Pancreas (tissue), 10 donors: ENCODE results near the gene ITPKA. TPM values are rescaled to one million over a fixed set of nuclear protein-coding genes. Genes with fewer than 3 reads are reported as not detected.

Source experiments
- ATAC-seq, 4 donors: fragments of 200-7000 bp; cut with Tn5 transposase; one replicate each; pipeline versions ENCODE4 v1.8.0 to v1.9.1; 2020; ENCODE audit warnings: mild to moderate bottlenecking in 4 of 4, moderate library complexity in 4 of 4
- DNase-seq, 6 donors: peaks; one replicate each; pipeline ENCODE4 v3.0.0-alpha.2; 2020
- FAIRE-seq: peaks from 2 replicates; lab custom pipeline; 2012; peaks lifted over from hg19 to GRCh38; lab: Jason Lieb, UNC
- H3K27ac ChIP-seq, 4 donors: fragments of 200-600 bp; sonication (generic); 1 replicate in 3 of 4; 2 replicates in 1 of 4; pipeline versions ENCODE4 v1.5.0 to v1.8.0; 2020
- H3K27me3 ChIP-seq, 4 donors: fragments of 200-600 bp; one replicate each; pipeline ENCODE4 v1.8.0; 2021
- H3K36me3 ChIP-seq, 3 donors: fragments of 200-600 bp; sonication (generic) in 1 of 3; one replicate each; pipeline versions ENCODE4 v1.5.0 to v1.8.0; 2020 to 2021
- H3K4me1 ChIP-seq, 3 donors: fragments of 200-600 bp; one replicate each; pipeline ENCODE4 v1.8.0; 2021
- H3K4me3 ChIP-seq, 4 donors: fragments of 200-600 bp; sonication (generic) in 2 of 4; one replicate each; pipeline versions ENCODE4 v1.5.0 to v1.8.0; 2020 to 2021
- H3K9me3 ChIP-seq, 4 donors: fragments of 200-600 bp; one replicate each; pipeline ENCODE4 v1.8.0; 2021
- CTCF ChIP-seq, 4 donors: fragments of 200-600 bp; sonication (generic) in 3 of 4; IDR thresholded peaks; one replicate each; pipeline versions ENCODE4 v1.5.0 to v1.8.0; 2021; ENCODE audit warnings: antibody characterized with exemption in 4 of 4
- WGBS, 2 donors: extraction: QIAGEN DNeasy Blood & Tissue Kit; methylation state at CpG; one replicate each; pipeline ENCODE4 v1.1.7; 2013; 5-methylcytosine and 5-hydroxymethylcytosine counted together
- intact Hi-C, 3 donors: fragments of 100-400 bp; cut with DNase I; formaldehyde crosslinking; loops; one replicate each; pipeline versions ENCODE4 v1.11.1 to v1.14.2; 2022
- polyA plus RNA-seq, 2 donors: library from polyadenylated mRNA; stranded (reverse); fragments of 200-250 nt; gene quantifications; one replicate each; pipeline ENCODE4 v1.2.3, GENCODE V29; 2013
- total RNA-seq, 6 donors: library from RNA; stranded (reverse); fragmentation: NEBNext Ultra II Directional in 4 of 6; extraction: Animal tissue kit (Norgen Biotek cat#: 25700) in 4 of 6; gene quantifications; one replicate each; pipeline versions ENCODE4 v1.2.1 to v1.2.4, GENCODE V29; 2021 to 2023
- donor health status: healthy with polysubstance abuse.
- donor health status: DM: no; HTN: no; CAD: no; lungs with moderate emphysema.
- donor health status: DM: no; HTN: no; CAD: no.
- donor health status: control.
- donor health status: control.
- donor health status: Bipolar disorder and iron deficiency.
- donor health status: DM: yes; HTN: yes; CAD: no.
- donor health status: DM: no; HTN: no; CAD: no.
- donor health status: DM: no; HTN: no; CAD: no.
- donor health status: DM: yes; HTN: yes; CAD: no.

The ITPKA gene
- total and polyA plus RNA-seq, 8 donors, result 0.64 to 2.8 (median 1.1) TPM

DNA sequence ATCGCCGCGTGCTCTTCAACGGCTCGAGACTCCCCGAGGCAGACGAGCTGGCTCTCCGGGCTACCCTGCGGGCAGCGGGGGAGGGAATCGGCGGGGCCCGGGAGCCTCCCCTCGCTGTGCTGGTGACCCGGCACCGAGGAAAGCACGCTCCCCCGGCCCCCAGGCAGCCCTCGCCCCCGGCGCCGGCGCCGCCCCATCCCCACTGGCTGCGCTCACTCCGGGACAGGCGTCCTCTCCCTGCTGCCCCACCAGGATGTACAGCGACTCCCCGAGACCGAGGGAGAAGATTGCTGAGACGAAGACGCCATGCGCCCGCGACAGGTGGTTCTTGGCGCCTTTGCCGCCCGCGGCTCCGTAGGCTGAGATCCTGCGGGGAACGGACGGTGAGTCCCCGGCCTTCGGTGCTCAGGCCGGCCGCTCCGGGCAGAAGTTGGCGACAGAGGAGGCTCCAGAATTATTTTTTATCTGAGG is 18.3 kb downstream of the ITPKA start:
- Histone ChIP-seq H3K36me3 (no peaks in the 10 kb centered on the region), H3K4me3 (peak overlapping the region in 2 of 4 donors; percentile 22 to 37), H3K27ac (no peak overlapping the region), H3K27me3 (peaks cover 0 to 9% (median 3%) of the 10 kb centered on the region in 4 donors), H3K9me3 (no peaks in the 10 kb centered on the region), H3K4me1 (peaks cover 0 to 13% (median 0%) of the 10 kb centered on the region in 3 donors)
- peak in 2 of 4 donors; percentile 5 to 14 for ATAC-seq
- no peak for FAIRE-seq
- intact Hi-C loops, result no loop called here
- DNase-seq, result peak in 1 of 6 donors; percentile 63
- WGBS, 2 donors, result 3% methylated on average over 42 to 49 of the region's 49 CpGs
- no peak for TF ChIP-seq CTCF (IDR thresholded peaks at IDR 0.05)

- TF ChIP-seq CTCF (IDR thresholded peaks at IDR 0.05), result no peak
- FAIRE-seq (no peak), DNase-seq (peak in 1 of 6 donors; percentile 23), ATAC-seq (no peak)
- H3K4me3 ChIP-seq, result peak overlapping the region in 2 of 4 donors; percentile 22 to 37
- intact Hi-C loops, result no loop called here
- no peaks in the 10 kb centered on the region for H3K9me3 ChIP-seq
- H3K4me1 ChIP-seq, result peaks cover 0 to 13% (median 0%) of the 10 kb centered on the region in 3 donors
- no peaks in the 10 kb centered on the region for H3K36me3 ChIP-seq
- no peak overlapping the region for H3K27ac ChIP-seq
- peaks cover 0 to 9% (median 3%) of the 10 kb centered on the region in 4 donors for H3K27me3 ChIP-seq
- WGBS, 2 donors, result 18% methylated on average over 33 of the region's 33 CpGs
Observed at GRCh38 chr15:41512512-41512939, 18.9 kb downstream of the ITPKA start.

DNA sequence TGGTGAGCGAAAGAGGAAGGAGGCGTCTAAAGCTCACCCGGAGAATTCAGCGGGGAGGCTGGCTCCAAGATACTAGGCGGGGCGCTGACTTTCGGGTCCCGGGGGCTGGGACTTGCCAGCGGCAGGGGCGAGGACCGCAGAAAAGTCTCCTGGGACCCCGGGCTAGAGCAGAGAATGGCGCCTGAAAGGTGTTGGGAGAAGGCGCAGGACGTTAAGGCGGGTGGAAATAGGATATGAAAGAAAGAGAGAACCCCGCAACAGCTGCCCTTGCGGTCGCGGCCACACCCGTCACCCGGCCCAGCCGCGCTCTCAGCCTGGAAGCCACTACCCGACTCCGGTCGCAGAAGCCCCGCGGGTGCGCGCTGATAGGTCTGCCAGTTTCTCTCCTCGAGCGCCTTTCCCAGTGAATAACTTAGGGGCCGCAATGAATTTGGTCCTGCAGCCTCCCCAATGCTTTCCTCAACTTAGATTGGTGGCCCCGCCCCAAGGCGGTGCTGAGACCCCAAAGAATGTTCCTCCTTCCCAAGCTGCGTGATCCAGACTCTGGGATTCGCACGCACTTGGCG is 19.3 kb downstream of the ITPKA start:
- Histone ChIP-seq H3K9me3 (no peaks in the 10 kb centered on the region), H3K27ac (no peak overlapping the region), H3K36me3 (no peaks in the 10 kb centered on the region), H3K4me1 (peaks cover 0 to 13% (median 0%) of the 10 kb centered on the region in 3 donors), H3K27me3 (peaks cover 0 to 9% (median 3%) of the 10 kb centered on the region in 4 donors), H3K4me3 (peak overlapping the region in 3 of 4 donors; percentile 0 to 37 (median 15))
- no peak for TF ChIP-seq CTCF (IDR thresholded peaks at IDR 0.05)
- 15 to 19% methylated on average over 38 to 40 of the region's 40 CpGs for whole genome bisulfite sequencing, 2 donors
- intact Hi-C loops, result no loop called here
- FAIRE-seq (no peak), ATAC-seq (peak in 3 of 4 donors; percentile 27 to 48 (median 37)), DNase-seq (peak in 1 of 6 donors; percentile 63)

- Histone ChIP-seq H3K27ac (no peak within 1 kb of the TSS), H3K4me1 (peaks cover 0 to 13% (median 0%) of the 10 kb centered on the region in 3 donors), H3K27me3 (peaks cover 0 to 9% (median 3%) of the 10 kb centered on the region in 4 donors), H3K4me3 (peak within 1 kb of the TSS in 3 of 4 donors; percentile 0 to 37 (median 15)), H3K36me3 (no peaks in the 10 kb centered on the region), H3K9me3 (no peaks in the 10 kb centered on the region)
- WGBS, 2 donors, result 41 to 42% methylated on average over 33 of the region's 33 CpGs
- ATAC-seq, result no peak
- TF ChIP-seq CTCF (IDR thresholded peaks at IDR 0.05), result no peak
- no peak for FAIRE-seq
- DNase-seq, result peak in 1 of 6 donors; percentile 28
- intact Hi-C loops, result no loop called here
Observed at GRCh38 chr15:41513506-41514227, 20.0 kb downstream of the ITPKA start, which contains the start of gene LTK. Gene LTK, minus strand, starts transcription at chr15:41513827. Its CDS starts 118 bp downstream, at chr15:41513709.
